Liver (tissue), 3 donors: ENCODE results near the gene SLC20A1.
A peak's percentile ranks its signal among the peaks of the same experiment; 100 is the strongest.

Experiments
- EGR1 ChIP-seq, 2 donors: IDR thresholded peaks; 2 replicates each; pipeline ENCODE4 v1.6.1; 2016 to 2018; ENCODE audit warnings: antibody characterized with exemption in 2 of 2, low read depth in 2 of 2
- FOXA1 ChIP-seq: IDR thresholded peaks from 2 replicates; pipeline ENCODE4 v1.6.1; 2016; ENCODE audit warnings: antibody characterized with exemption
- HNF4A ChIP-seq, 2 donors: conservative IDR thresholded peaks; 2 replicates each; pipeline ENCODE4 v1.6.1; 2016; ENCODE audit warnings: antibody characterized with exemption in 2 of 2, mild to moderate bottlenecking in 2 of 2
- HNF4G ChIP-seq: IDR thresholded peaks from 2 replicates; pipeline ENCODE4 v1.6.1; 2016; ENCODE audit warnings: antibody characterized with exemption
- JUND ChIP-seq, 2 donors: IDR thresholded peaks; 2 replicates each; pipeline ENCODE4 v1.6.1; 2016; ENCODE audit warnings: antibody characterized with exemption in 2 of 2
- RAD21 ChIP-seq, 2 donors: IDR thresholded peaks; 2 replicates each; pipeline ENCODE4 v1.6.1; 2016; ENCODE audit warnings: antibody characterized with exemption in 2 of 2, mild to moderate bottlenecking in 2 of 2
- RXRA ChIP-seq, 2 donors: IDR thresholded peaks; 2 replicates each; pipeline ENCODE4 v1.6.1; 2017 to 2018; ENCODE audit warnings: antibody characterized with exemption in 2 of 2, mild to moderate bottlenecking in 1 of 2
- SP1 ChIP-seq: IDR thresholded peaks from 2 replicates; pipeline ENCODE4 v1.6.1; 2018; ENCODE audit warnings: antibody characterized with exemption, mild to moderate bottlenecking
- TAF1 ChIP-seq: conservative IDR thresholded peaks from 2 replicates; pipeline ENCODE4 v1.6.1; 2016; ENCODE audit warnings: antibody characterized with exemption, mild to moderate bottlenecking
- YY1 ChIP-seq: IDR thresholded peaks from 2 replicates; pipeline ENCODE4 v1.6.1; 2016; ENCODE audit warnings: antibody characterized with exemption, mild to moderate bottlenecking
- TF ChIP-seq, protein P1 (sequence below): fragments of 150-350 bp; IDR thresholded peaks from 2 replicates; pipeline ENCODE4 v1.5.1; 2017; ENCODE audit warnings: improper control_type of control experiment, low read depth, low read length; ENCODE audit not compliant: missing input control
- TF ChIP-seq, protein P2 (sequence below): IDR thresholded peaks from 2 replicates; pipeline ENCODE4 v1.6.1; 2016; ENCODE audit warnings: antibody characterized with exemption
- TF ChIP-seq, protein P3 (sequence below): IDR thresholded peaks from 2 replicates; pipeline ENCODE4 v1.6.1; 2016; ENCODE audit warnings: antibody characterized with exemption, mild to moderate bottlenecking
- TF ChIP-seq, protein P4 (sequence below): IDR thresholded peaks from 2 replicates; pipeline ENCODE4 v1.6.1; 2016; ENCODE audit warnings: antibody characterized with exemption
- donor health status: healthy.
- donor health status: healthy.

DNA sequence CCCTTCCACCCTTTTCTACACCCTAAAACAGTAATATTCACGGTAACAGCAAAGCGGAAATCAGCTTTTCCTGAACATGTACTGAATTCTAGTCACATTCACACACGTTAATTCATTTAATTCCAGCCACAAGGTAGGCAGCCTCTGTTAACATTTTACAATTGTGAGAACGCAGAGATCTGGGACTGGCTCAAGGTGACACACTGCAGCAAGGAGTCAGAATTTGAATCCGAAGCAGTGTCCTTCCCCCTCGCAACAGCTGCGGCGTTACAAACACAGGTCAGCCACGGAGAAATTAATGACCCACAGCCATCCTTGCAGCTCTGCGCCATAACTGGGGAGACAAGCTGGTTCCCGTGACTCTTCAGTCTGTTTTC is 818 bp upstream of the SLC20A1 start:
- TF ChIP-seq, protein P1, sequence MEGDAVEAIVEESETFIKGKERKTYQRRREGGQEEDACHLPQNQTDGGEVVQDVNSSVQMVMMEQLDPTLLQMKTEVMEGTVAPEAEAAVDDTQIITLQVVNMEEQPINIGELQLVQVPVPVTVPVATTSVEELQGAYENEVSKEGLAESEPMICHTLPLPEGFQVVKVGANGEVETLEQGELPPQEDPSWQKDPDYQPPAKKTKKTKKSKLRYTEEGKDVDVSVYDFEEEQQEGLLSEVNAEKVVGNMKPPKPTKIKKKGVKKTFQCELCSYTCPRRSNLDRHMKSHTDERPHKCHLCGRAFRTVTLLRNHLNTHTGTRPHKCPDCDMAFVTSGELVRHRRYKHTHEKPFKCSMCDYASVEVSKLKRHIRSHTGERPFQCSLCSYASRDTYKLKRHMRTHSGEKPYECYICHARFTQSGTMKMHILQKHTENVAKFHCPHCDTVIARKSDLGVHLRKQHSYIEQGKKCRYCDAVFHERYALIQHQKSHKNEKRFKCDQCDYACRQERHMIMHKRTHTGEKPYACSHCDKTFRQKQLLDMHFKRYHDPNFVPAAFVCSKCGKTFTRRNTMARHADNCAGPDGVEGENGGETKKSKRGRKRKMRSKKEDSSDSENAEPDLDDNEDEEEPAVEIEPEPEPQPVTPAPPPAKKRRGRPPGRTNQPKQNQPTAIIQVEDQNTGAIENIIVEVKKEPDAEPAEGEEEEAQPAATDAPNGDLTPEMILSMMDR: no peak
- TF ChIP-seq RAD21 (IDR thresholded peaks at IDR 0.05) (no peak), YY1 (peak; percentile 77), JUND (IDR thresholded peaks at IDR 0.05) (peak in 1 of 2 donors; percentile 19), FOXA1 (no peak), EGR1 (IDR thresholded peaks at IDR 0.05; ENCODE audit: low read depth in 2 of 2) (no peak), HNF4G (no peak), RXRA (IDR thresholded peaks at IDR 0.05) (no peak), SP1 (no peak), HNF4A (conservative IDR thresholded peaks at IDR 0.05) (no peak), TAF1 (peak; percentile 61)
- TF ChIP-seq, protein P2, sequence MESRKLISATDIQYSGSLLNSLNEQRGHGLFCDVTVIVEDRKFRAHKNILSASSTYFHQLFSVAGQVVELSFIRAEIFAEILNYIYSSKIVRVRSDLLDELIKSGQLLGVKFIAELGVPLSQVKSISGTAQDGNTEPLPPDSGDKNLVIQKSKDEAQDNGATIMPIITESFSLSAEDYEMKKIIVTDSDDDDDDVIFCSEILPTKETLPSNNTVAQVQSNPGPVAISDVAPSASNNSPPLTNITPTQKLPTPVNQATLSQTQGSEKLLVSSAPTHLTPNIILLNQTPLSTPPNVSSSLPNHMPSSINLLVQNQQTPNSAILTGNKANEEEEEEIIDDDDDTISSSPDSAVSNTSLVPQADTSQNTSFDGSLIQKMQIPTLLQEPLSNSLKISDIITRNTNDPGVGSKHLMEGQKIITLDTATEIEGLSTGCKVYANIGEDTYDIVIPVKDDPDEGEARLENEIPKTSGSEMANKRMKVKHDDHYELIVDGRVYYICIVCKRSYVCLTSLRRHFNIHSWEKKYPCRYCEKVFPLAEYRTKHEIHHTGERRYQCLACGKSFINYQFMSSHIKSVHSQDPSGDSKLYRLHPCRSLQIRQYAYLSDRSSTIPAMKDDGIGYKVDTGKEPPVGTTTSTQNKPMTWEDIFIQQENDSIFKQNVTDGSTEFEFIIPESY: no peak
- TF ChIP-seq, protein P3, sequence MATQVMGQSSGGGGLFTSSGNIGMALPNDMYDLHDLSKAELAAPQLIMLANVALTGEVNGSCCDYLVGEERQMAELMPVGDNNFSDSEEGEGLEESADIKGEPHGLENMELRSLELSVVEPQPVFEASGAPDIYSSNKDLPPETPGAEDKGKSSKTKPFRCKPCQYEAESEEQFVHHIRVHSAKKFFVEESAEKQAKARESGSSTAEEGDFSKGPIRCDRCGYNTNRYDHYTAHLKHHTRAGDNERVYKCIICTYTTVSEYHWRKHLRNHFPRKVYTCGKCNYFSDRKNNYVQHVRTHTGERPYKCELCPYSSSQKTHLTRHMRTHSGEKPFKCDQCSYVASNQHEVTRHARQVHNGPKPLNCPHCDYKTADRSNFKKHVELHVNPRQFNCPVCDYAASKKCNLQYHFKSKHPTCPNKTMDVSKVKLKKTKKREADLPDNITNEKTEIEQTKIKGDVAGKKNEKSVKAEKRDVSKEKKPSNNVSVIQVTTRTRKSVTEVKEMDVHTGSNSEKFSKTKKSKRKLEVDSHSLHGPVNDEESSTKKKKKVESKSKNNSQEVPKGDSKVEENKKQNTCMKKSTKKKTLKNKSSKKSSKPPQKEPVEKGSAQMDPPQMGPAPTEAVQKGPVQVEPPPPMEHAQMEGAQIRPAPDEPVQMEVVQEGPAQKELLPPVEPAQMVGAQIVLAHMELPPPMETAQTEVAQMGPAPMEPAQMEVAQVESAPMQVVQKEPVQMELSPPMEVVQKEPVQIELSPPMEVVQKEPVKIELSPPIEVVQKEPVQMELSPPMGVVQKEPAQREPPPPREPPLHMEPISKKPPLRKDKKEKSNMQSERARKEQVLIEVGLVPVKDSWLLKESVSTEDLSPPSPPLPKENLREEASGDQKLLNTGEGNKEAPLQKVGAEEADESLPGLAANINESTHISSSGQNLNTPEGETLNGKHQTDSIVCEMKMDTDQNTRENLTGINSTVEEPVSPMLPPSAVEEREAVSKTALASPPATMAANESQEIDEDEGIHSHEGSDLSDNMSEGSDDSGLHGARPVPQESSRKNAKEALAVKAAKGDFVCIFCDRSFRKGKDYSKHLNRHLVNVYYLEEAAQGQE: peak; percentile 48
- TF ChIP-seq, protein P4, sequence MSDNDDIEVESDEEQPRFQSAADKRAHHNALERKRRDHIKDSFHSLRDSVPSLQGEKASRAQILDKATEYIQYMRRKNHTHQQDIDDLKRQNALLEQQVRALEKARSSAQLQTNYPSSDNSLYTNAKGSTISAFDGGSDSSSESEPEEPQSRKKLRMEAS: peak; percentile 20
